Upper lobe of left lung (tissue), 4 donors: ENCODE results near the gene ASCC2.

Experiments
- CTCF ChIP-seq, 6 experiments: fragments of 450-650 bp in 4 of 6; fragments of 200-600 bp in 2 of 6; sonication (generic) in 2 of 6; IDR thresholded peaks; one replicate each; pipeline ENCODE4 v1.5.1; 2016 to 2019; ENCODE audit warnings: antibody characterized with exemption in 6 of 6
- EP300 ChIP-seq, 4 donors: sonication (generic); formaldehyde crosslinking; IDR thresholded peaks; one replicate each; pipeline ENCODE4 v1.5.1; 2017; ENCODE audit warnings: antibody characterized with exemption in 4 of 4, control low read depth in 2 of 4
- POLR2A ChIP-seq, 4 donors: fragments of 450-650 bp; IDR thresholded peaks; one replicate each; pipeline ENCODE4 v1.5.1; 2016 to 2017; ENCODE audit warnings: antibody characterized with exemption in 4 of 4, mild to moderate bottlenecking in 2 of 4

GRCh38 chr22:29837741-29838598 is at the start of gene ASCC2:
- TF ChIP-seq CTCF (IDR thresholded peaks at IDR 0.05) (peak in 4 of 6 experiments; percentile 26 to 38 (median 37)), POLR2A (IDR thresholded peaks at IDR 0.05) (peak in 3 of 4 donors; percentile 51 to 80 (median 60)), EP300 (IDR thresholded peaks at IDR 0.05) (no peak)
